ENCODE results near the gene PHF21A. TPM values are rescaled to one million over a fixed set of nuclear protein-coding genes. Genes with fewer than 3 reads are reported as not detected.

PHF21A gene
- total and polyA plus RNA-seq, 2 of the 8 experiments (the other 6 are each of a cell fraction or from before 2014, with no cell fraction given), result 17.6 to 40.3 TPM

- Histone ChIP-seq H2AFZ (ENCODE audit: low read length) (no peak overlapping the region), H3K4me2 (ENCODE audit: insufficient read depth in 1 of 2, low read depth in 2 of 2, low read length in 2 of 2) (peak overlapping the region; percentile 91 to 97), H3K14ac (ENCODE audit: insufficient read length) (no peak overlapping the region), H2BK120ac (replicated peaks; ENCODE audit: low read depth, low read length) (no peak overlapping the region), H3K9me3 (ENCODE audit: insufficient read depth in 2 of 2, low read depth in 1 of 2, low read length in 1 of 2) (no peaks in the 10 kb centered on the region), H4K5ac (ENCODE audit: insufficient read length, low read depth, low read length) (no peak overlapping the region), H2BK20ac (ENCODE audit: low read length) (0 out of 2 replicates have a peak overlapping the region, but pooled peaks have one; percentile 62), H3K23me2 (ENCODE audit: low read depth, low read length) (peaks cover 22% of the 10 kb centered on the region), H3K23ac (ENCODE audit: insufficient read length) (no peak overlapping the region), H3K4me3 (ENCODE audit: extremely low read depth in 1 of 4, insufficient read depth in 2 of 4, low read depth in 3 of 4, low read length in 4 of 4) (peak overlapping the region in 2 of 4 experiments; percentile 84 to 87; a peak in 5 of 8 replicates), H4K91ac (replicated peaks; ENCODE audit: insufficient read length, low read length) (peak overlapping the region; percentile 88), H3K18ac (ENCODE audit: extremely low read depth, low read length) (no peak overlapping the region), H3K56ac (replicated peaks; ENCODE audit: insufficient read length, low read depth, low read length) (no peak overlapping the region), H2BK15ac (ENCODE audit: low read length) (peak overlapping the region; percentile 8; the same call in 1 of the 2 replicates), H3K9ac (replicated peaks in 1 of 4; ENCODE audit: extremely low read depth in 1 of 4, low read depth in 3 of 4, low read length in 3 of 4) (no peak overlapping the region; a peak in 1 of 7 replicates), H3K79me1 (ENCODE audit: low read depth, low read length) (peaks cover 13% of the 10 kb centered on the region), H2BK5ac (ENCODE audit: low read depth, low read length) (peak overlapping the region; percentile 87; the same call in 1 of the 2 replicates), H3K4me1 (replicated peaks in 1 of 4; ENCODE audit: control insufficient read depth in 3 of 4, insufficient read depth in 4 of 4, low read length in 3 of 4) (peaks cover 12 to 30% (median 23%) of the 10 kb centered on the region in 4 experiments), H3K79me2 (ENCODE audit: control insufficient read depth in 1 of 2, insufficient read depth in 2 of 2, low read length in 2 of 2) (peaks cover 0 to 12% of the 10 kb centered on the region in 2 experiments; a peak in 1 of 4 replicates), H3K36me3 (ENCODE audit: control insufficient read depth in 2 of 4, insufficient read depth in 4 of 4, low read length in 3 of 4) (peaks cover 1 to 15% (median 9%) of the 10 kb centered on the region in 4 experiments; a peak in 6 of 8 replicates), H2BK12ac (ENCODE audit: low read depth, low read length) (peak overlapping the region; percentile 85; the same call in 1 of the 2 replicates), H4K20me1 (replicated peaks in 1 of 2; ENCODE audit: control insufficient read depth in 1 of 2, insufficient read depth in 2 of 2, low read length in 2 of 2) (peaks cover 6 to 22% of the 10 kb centered on the region in 2 experiments), H3K4ac (replicated peaks; ENCODE audit: insufficient read length, low read depth, low read length) (peak overlapping the region; percentile 27), H3K27me3 (replicated peaks in 1 of 4; ENCODE audit: control insufficient read depth in 3 of 4, extremely low read depth in 1 of 4, insufficient read depth in 3 of 4, low read length in 3 of 4) (peaks cover 0 to 9% (median 0%) of the 10 kb centered on the region in 4 experiments; a peak in 3 of 7 replicates), H2AK5ac (ENCODE audit: low read depth, low read length) (peak overlapping the region; percentile 17; the same call in 1 of the 2 replicates), H3K27ac (ENCODE audit: low read depth, low read length) (no peak overlapping the region), H4K8ac (ENCODE audit: extremely low read depth, insufficient read depth, low read length) (no peak overlapping the region; the same call in 1 of the 2 replicates)
- FAIRE-seq, result no peak
- 72% methylated on average over 7 of the region's 7 CpGs; no CpG with 5 or more reads in 1 of the 2 experiments for WGBS, 2 experiments (ENCODE audit: extremely low coverage in 1 of 2, insufficient coverage in 1 of 2, insufficient read length in 1 of 2, insufficient replicate concordance in 2 of 2, low coverage in 1 of 2, low lambda C conversion rate in 2 of 2, missing lambda C conversion rate in 1 of 2)
- CTCF ChIA-PET (ENCODE audit: partially characterized antibody), result interaction anchor here (1.3 to 4.7 kb wide), 6 partner anchors 20 to 319 kb away, joined by 3 to 33 read pairs (median 4); no protein-coding TSS in a partner anchor
- POLR2A ChIA-PET (ENCODE audit: partially characterized antibody), result interaction anchor here (1.3 to 9.8 kb wide), 4 partner anchors 10 to 93 kb away, joined by 3 to 115 read pairs (median 23); partner anchors contain the start of gene FREY1
- DNase-seq (ENCODE audit: low read depth in 1 of 2, low spot score in 2 of 2), result no peak
- TF ChIP-seq RFX5 (IDR thresholded peaks at IDR 0.05; ENCODE audit: borderline replicate concordance, low read depth, low read length) (no peak), USF2 (IDR thresholded peaks at IDR 0.05; ENCODE audit: low read length) (no peak), TBP (IDR thresholded peaks at IDR 0.05; ENCODE audit: low read depth, low read length) (no peak)
Observed at GRCh38 chr11:45918962-45919675, 202.1 kb downstream of the PHF21A start.
